B cell (primary cell): ENCODE measurements around the gene ZNF334. TPM values are rescaled to one million over a fixed set of nuclear protein-coding genes. Genes with fewer than 3 reads are reported as not detected.

Experiments used
- ATAC-seq: fragments of 200-7000 bp; cut with Tn5 transposase; one replicate; pipeline ENCODE4 v1.10.0; 2021; ENCODE audit warnings: low read depth, mild to moderate bottlenecking, moderate number of reproducible peaks, moderate library complexity
- CTCF ChIA-PET: fragments of 350-600 bp; sonication (Branson Sonifier 250); formaldehyde crosslinking; loops from one replicate; lab custom pipeline; 2021; ENCODE audit warnings: antibody characterized with exemption, inconsistent platforms; lab: Charles Lee
- POLR2A ChIA-PET: fragments of 350-600 bp; sonication (Branson Sonifier 250); formaldehyde crosslinking; loops from one replicate; lab custom pipeline; 2021; ENCODE audit warnings: antibody characterized with exemption; lab: Charles Lee
- DNase-seq: peaks from one replicate; pipeline ENCODE4 v3.0.0; 2013
- H2AFZ ChIP-seq: 2 replicates; pipeline ENCODE4 v1.6.1; 2012; ENCODE audit warnings: mild to moderate bottlenecking, low read depth, low read length; ENCODE audit not compliant: insufficient read depth, poor library complexity, severe bottlenecking
- H3K27ac ChIP-seq, 2 donors: 1 replicate in 1 of 2; 2 replicates in 1 of 2; pipeline ENCODE4 v1.5.1; 2012 to 2013; ENCODE audit warnings: low read length in 2 of 2, mild to moderate bottlenecking in 2 of 2, moderate library complexity in 1 of 2
- H3K27me3 ChIP-seq, 4 experiments: fragments of 200-600 bp in 1 of 4; sonication (generic) in 1 of 4; replicated peaks in 1 of 4; 1 replicate in 2 of 4; 2 replicates in 2 of 4; pipeline versions ENCODE4 v1.6.1 to v1.7.0; 2013 to 2016; ENCODE audit warnings: low read length in 3 of 4, mild to moderate bottlenecking in 2 of 4, mixed read lengths in 1 of 4, moderate library complexity in 1 of 4; ENCODE audit not compliant: insufficient read depth in 4 of 4, control insufficient read depth in 3 of 4; ENCODE audit errors: control extremely low read depth in 1 of 4
- H3K36me3 ChIP-seq, 2 experiments: replicated peaks in 1 of 2; 1 replicate in 1 of 2; 2 replicates in 1 of 2; pipeline versions ENCODE4 v1.6.1 to v1.7.1; 2013; ENCODE audit warnings: low read length in 1 of 2; ENCODE audit not compliant: insufficient read depth in 2 of 2, control insufficient read depth in 1 of 2; ENCODE audit errors: control extremely low read depth in 1 of 2, extremely low read depth in 1 of 2
- H3K4me1 ChIP-seq, 2 donors: fragments of 200-600 bp in 1 of 2; sonication (generic) in 1 of 2; 1 replicate in 1 of 2; 2 replicates in 1 of 2; pipeline versions ENCODE4 v1.5.1 to v1.6.1; 2013 to 2017; ENCODE audit warnings: low read length in 2 of 2; ENCODE audit not compliant: control insufficient read depth in 2 of 2, insufficient read depth in 2 of 2
- H3K4me2 ChIP-seq: replicated peaks from 2 replicates; pipeline ENCODE3; 2012; ENCODE audit warnings: mild to moderate bottlenecking, low read depth, low read length; ENCODE audit not compliant: poor library complexity, severe bottlenecking
- H3K4me3 ChIP-seq, 5 experiments: fragments of 200-600 bp in 1 of 5; sonication (generic) in 1 of 5; 1 replicate in 3 of 5; 2 replicates in 2 of 5; pipeline versions ENCODE4 v1.5.1 to v1.7.0; 2011 to 2016; ENCODE audit warnings: low read length in 4 of 5, mild to moderate bottlenecking in 4 of 5, low read depth in 2 of 5, control low read depth in 1 of 5, moderate library complexity in 1 of 5; ENCODE audit not compliant: insufficient read depth in 1 of 5; ENCODE audit errors: control extremely low read depth in 1 of 5, extremely low read depth in 1 of 5
- H3K79me2 ChIP-seq: fragments of 200-600 bp; sonication (generic); one replicate; pipeline ENCODE4 v1.6.0; 2016; ENCODE audit warnings: low read length; ENCODE audit not compliant: control insufficient read depth, insufficient read depth
- H3K9ac ChIP-seq: fragments of 200-600 bp; sonication (generic); 2 replicates; pipeline ENCODE4 v1.6.1; 2017; ENCODE audit warnings: mild to moderate bottlenecking, low read length, moderate library complexity
- H3K9me3 ChIP-seq, 3 donors: one replicate each; pipeline versions ENCODE4 v1.6.1 to v1.7.1; 2013; ENCODE audit warnings: low read length in 2 of 3; ENCODE audit not compliant: control insufficient read depth in 2 of 3, insufficient read depth in 1 of 3; ENCODE audit errors: control extremely low read depth in 1 of 3
- H4K20me1 ChIP-seq: 2 replicates; pipeline ENCODE4 v1.6.0; 2012; ENCODE audit warnings: mild to moderate bottlenecking, low read length; ENCODE audit not compliant: insufficient read depth, control insufficient read depth, poor library complexity, severe bottlenecking
- H3K27ac Mint-ChIP-seq: one replicate; pipeline ENCODE4 v1.8.0; 2021; ENCODE audit warnings: mixed read lengths
- H3K27me3 Mint-ChIP-seq: one replicate; pipeline ENCODE4 v1.8.0; 2021; ENCODE audit warnings: mixed read lengths
- H3K4me1 Mint-ChIP-seq: one replicate; pipeline ENCODE4 v1.8.0; 2021; ENCODE audit warnings: mixed read lengths
- H3K4me3 Mint-ChIP-seq: one replicate; pipeline ENCODE4 v1.8.0; 2021; ENCODE audit warnings: mixed read lengths
- H3K9me3 Mint-ChIP-seq: one replicate; pipeline ENCODE4 v1.8.0; 2022; ENCODE audit warnings: mixed read lengths; ENCODE audit not compliant: insufficient read depth
- CTCF ChIP-seq: fragments of 200-600 bp; IDR thresholded peaks from one replicate; pipeline ENCODE4 v1.8.0; 2022; ENCODE audit warnings: antibody characterized with exemption, mild to moderate bottlenecking
- EZH2 ChIP-seq: IDR thresholded peaks from 2 replicates; pipeline ENCODE4 v1.6.1; 2012; ENCODE audit warnings: borderline replicate concordance, low read depth, mild to moderate bottlenecking, moderate library complexity, low read length; ENCODE audit not compliant: insufficient read depth, poor library complexity, severe bottlenecking
- WGBS: methylation state at CpG from one replicate; pipeline ENCODE4 v1.1.5; 2013; ENCODE audit warnings: missing lambda C conversion rate; ENCODE audit not compliant: insufficient coverage; 5-methylcytosine and 5-hydroxymethylcytosine counted together
- intact Hi-C: fragments of 100-400 bp; cut with micrococcal nuclease; formaldehyde crosslinking; loops from one replicate; pipeline ENCODE4 v1.10.0; 2022
- polyA plus RNA-seq: library from polyadenylated mRNA; depleted of rRNA; stranded (reverse); fragments of >200 nt; gene quantifications from 2 replicates; pipeline ENCODE4 v1.2.3, GENCODE V29; 2012
- total RNA-seq, 2 donors: library from RNA; stranded (reverse); fragments of 120-200 nt in 1 of 2; gene quantifications; 1 replicate in 1 of 2; 2 replicates in 1 of 2; pipeline versions ENCODE4 v1.2.3 to v1.2.4, GENCODE V29; 2013 to 2022

Gene ZNF334
- total and polyA plus RNA-seq, 2 donors (not counting 1 experiment from before 2014, with no cell fraction given): 0.22 to 0.30 TPM

GRCh38 chr20:46547995-46548394 is 34.6 kb upstream of the ZNF334 start:
- WGBS: 88% methylated on average over 4 of the region's 6 CpGs

GRCh38 chr20:46546936-46547335 is 33.6 kb upstream of the ZNF334 start:
- Mint-ChIP-seq H3K27ac (no peak overlapping the region), H3K4me1 (peaks cover 30% of the 10 kb centered on the region), H3K27me3 (no peaks in the 10 kb centered on the region), H3K4me3 (no peak overlapping the region), H3K9me3 (no peaks in the 10 kb centered on the region)
- Histone ChIP-seq H3K36me3 (no peaks in the 10 kb centered on the region), H3K27ac (no peak overlapping the region), H3K9ac (no peak overlapping the region), H3K9me3 (no peaks in the 10 kb centered on the region), H3K4me3 (no peak overlapping the region), H4K20me1 (no peaks in the 10 kb centered on the region), H2AFZ (no peak overlapping the region), H3K27me3 (no peaks in the 10 kb centered on the region), H3K4me2 (no peak overlapping the region), H3K4me1 (peaks cover 39 to 42% of the 10 kb centered on the region in 2 donors), H3K79me2 (no peaks in the 10 kb centered on the region)
- TF ChIP-seq CTCF: no peak
- no peak for TF ChIP-seq EZH2
- ChIA-PET CTCF (no interaction called here), POLR2A (no interaction called here)
- no peak for ATAC-seq
- intact Hi-C loops: no loop called here
- DNase-seq: no peak
- WGBS: 60% methylated on average over 3 of the region's 6 CpGs

More at GRCh38 chr20:46547995-46548394, 34.6 kb upstream of the ZNF334 start:
- H3K4me1 ChIP-seq: peaks cover 50 to 52% of the 10 kb centered on the region in 2 donors
- POLR2A ChIA-PET: no interaction called here
- H3K9me3 ChIP-seq: no peaks in the 10 kb centered on the region
- H3K79me2 ChIP-seq: no peaks in the 10 kb centered on the region
- CTCF ChIA-PET: no interaction called here
- no peaks in the 10 kb centered on the region for H3K36me3 ChIP-seq
- ATAC-seq: no peak
- H3K27ac Mint-ChIP-seq: no peak overlapping the region
- peaks cover 40% of the 10 kb centered on the region for H3K4me1 Mint-ChIP-seq
- no peak overlapping the region for H3K27ac ChIP-seq
- no peak overlapping the region for H3K9ac ChIP-seq
- H4K20me1 ChIP-seq: no peaks in the 10 kb centered on the region
- no peaks in the 10 kb centered on the region for H3K27me3 Mint-ChIP-seq
- TF ChIP-seq EZH2 (no peak), CTCF (no peak)
- H3K27me3 ChIP-seq: no peaks in the 10 kb centered on the region
- no peak overlapping the region for H2AFZ ChIP-seq
- no peak for DNase-seq
- intact Hi-C loops: no loop called here
- no peak overlapping the region for H3K4me3 Mint-ChIP-seq
- no peak overlapping the region for H3K4me2 ChIP-seq
- H3K9me3 Mint-ChIP-seq: no peaks in the 10 kb centered on the region
- H3K4me3 ChIP-seq: no peak overlapping the region
